Vagina (tissue), 2 donors: Measurements from ENCODE around the gene NEAT1.

Source experiments
- CTCF ChIP-seq, 3 experiments: fragments of 450-650 bp in 2 of 3; fragments of 200-600 bp in 1 of 3; sonication (generic) in 1 of 3; IDR thresholded peaks; one replicate each; pipeline ENCODE4 v1.5.1; 2017 to 2019; ENCODE audit warnings: antibody characterized with exemption in 3 of 3, mild to moderate bottlenecking in 2 of 3, moderate library complexity in 2 of 3
- POLR2A ChIP-seq, 2 donors: fragments of 450-650 bp; IDR thresholded peaks; one replicate each; pipeline ENCODE4 v1.6.1; 2017; ENCODE audit warnings: antibody characterized with exemption in 2 of 2, mild to moderate bottlenecking in 2 of 2, moderate library complexity in 2 of 2
- POLR2AphosphoS5 ChIP-seq, 2 donors: sonication (generic); formaldehyde crosslinking; IDR thresholded peaks; one replicate each; pipeline ENCODE4 v1.9.0; 2017; ENCODE audit warnings: antibody characterized with exemption in 2 of 2, mild to moderate bottlenecking in 2 of 2, low read depth in 1 of 2; ENCODE audit not compliant: insufficient read depth in 1 of 2

DNA sequence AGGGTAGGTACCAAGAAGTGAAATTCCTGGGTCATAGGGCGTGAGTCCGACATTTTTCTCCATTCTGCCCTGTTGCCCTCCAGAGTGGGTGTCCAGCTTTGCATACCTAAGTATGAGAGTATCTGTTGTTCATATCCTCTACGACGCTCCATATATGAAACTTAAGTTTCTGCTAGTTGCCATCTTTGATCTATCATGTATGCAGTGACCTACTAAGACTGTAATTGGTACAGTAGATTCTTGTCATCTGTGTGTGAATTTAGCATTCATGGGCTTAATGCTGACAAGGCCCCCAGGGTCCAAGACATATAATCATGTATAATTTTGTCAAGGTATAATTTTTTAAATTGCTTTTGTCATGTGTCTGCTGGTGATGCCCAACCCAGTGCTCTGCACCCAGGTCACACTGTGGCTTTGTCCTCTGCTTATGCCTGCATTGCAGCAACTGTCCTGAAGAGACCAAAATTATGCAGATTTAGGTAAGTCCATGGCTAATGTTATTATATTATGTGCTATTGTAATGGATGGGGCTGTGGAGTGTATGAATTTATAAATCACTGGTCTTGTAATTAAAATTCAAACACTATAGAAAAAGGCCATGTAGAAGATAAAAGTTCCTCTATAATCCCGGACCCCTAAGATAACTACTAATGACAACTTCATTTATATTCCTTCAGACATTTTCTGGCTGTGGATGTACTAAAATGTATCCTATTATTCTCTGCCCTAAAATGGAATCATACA, 12.2 kb downstream of the NEAT1 start:
- TF ChIP-seq CTCF (IDR thresholded peaks at IDR 0.05) (no peak), POLR2AphosphoS5 (IDR thresholded peaks at IDR 0.05; ENCODE audit: insufficient read depth in 1 of 2, low read depth in 1 of 2) (no peak), POLR2A (IDR thresholded peaks at IDR 0.05) (no peak)
